NCI-H526 treated with DMSO at 0.1 percent for 48 hours (cell line): ENCODE data around the gene GRAP.
"Not testable (repeated sequence)": the region's sequence is repeated elsewhere in the genome, so short reads cannot be mapped to it uniquely, and the experiment has no call there.

ENCODE experiments used
- DNase-seq: peaks from one replicate; lab custom pipeline; 2025; lab: John Stamatoyannopoulos, UW

The GRAP gene

DNA sequence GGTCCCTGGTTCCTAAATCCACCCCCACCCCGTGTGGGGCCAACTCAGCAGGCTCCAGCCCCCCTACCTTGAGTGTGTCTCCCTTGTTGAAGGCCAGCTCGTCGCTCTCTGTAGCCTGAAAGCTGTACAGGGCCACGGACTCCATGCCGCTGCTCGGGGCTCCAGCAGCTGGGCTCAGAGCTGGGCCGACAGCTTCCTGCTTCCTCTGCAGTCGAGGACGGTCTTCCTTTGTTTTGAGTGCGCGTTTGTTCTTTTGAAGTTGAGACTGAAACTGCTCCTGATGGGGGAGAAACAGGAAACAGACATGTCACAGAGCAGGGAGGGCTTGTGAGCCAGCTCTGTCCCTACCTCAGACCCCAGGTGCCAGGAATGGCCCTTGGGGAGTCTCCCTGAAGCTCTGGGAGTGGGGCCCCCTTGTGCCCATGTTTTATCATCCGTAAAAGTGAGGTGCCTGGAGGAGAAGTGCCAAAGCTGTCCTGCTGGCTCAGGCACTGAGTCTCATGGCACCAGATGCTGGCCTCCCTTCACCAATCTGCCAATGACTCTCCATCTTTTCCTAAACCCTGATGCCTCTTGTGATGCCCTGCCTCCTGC lies at the start of gene GRAP:
Gene GRAP (minus strand): TSS at position 176 of the 594 bp plus-strand sequence. CDS start 31 bp downstream, at position 145.
- not testable (repeated sequence) for DNase-seq

DNA sequence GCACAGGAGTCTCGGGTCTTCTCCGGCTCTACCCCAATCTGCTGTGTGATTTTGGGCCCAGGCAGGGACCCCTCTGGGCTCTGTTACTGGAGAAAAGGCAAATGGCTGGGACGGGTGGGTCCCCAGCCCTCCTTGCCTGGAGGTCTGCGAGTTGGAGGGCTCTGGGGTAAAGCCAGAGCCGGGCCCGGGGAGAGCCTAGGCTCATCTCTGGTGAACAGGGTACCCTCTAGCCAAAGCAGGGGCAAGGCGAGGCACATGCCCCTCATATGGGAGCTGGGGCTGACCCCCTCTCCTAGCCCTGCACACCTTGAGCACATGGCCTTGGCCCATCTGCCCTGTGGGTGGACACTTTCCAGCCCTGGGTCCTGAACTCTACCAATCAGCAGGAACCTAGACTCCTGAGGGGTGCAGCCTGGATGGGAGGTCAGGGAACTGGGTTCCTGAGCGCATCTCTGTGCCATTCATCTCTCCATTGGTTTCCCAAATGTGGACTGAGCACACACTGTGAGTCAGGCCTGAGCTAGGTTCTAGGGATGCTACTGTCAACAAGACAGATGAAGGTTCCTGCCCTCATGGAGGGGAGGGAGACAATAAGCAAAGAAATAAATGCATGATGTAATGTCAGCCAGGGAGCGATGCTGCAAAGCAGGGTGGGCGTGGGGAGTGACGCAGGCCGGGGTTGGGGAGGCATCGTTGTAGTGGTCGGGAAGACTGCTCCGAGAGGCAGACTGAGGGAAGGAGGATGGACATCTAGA lies 47.1 kb upstream of the GRAP start:
- DNase-seq: not testable (repeated sequence)

DNA sequence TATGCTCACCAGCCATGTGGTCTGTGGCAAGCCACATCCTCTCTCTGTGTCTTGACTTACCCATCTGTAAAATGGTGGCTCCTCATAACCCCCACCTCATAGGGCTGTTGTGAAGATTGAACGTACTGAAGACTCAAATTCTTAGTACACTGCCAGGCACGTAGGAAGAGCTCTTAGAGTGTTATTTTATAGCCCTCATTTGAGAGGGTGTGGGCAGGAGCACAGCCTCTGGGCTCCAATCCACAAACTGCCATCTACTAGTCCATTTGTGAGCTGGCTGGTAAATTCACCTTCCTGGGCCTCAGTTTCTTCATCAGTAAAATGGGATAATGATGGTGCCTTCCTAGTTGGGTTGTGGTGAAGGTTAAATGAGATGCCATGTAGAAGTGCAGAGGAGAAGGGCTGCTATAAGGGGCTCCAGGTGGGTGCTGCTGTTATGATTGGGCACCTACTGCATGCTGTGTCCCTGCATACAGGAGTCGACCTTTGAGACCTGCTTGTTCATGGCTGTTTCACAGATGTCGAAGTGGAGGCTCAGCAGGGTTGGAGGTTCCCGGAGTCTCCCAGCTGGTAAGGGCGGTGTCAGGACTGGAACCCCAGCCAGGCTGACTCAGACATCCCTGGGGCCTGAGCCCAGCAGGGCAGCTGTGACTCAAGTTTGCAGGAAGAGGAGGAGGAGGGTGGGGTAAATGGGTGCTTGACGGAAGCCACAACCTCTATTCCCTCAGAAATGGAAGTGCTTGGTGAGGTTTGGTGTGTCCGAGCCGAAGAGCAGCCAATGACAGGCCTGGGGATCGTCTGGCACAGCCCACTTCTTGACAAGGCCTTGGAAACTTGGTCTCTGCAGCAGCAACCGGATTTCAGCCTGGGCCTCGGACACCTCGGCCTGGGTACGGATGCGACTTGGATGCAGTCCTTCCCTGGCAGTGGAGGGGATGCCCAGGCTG lies 46.3 kb upstream of the GRAP start:
- DNase-seq: not testable (repeated sequence)

- DNase-seq: not testable (repeated sequence)
Observed at GRCh38 chr17:19090058-19090772, 43.5 kb upstream of the GRAP start.

- not testable (repeated sequence) for DNase-seq
Observed at GRCh38 chr17:19088804-19089685, 42.3 kb upstream of the GRAP start.

DNA sequence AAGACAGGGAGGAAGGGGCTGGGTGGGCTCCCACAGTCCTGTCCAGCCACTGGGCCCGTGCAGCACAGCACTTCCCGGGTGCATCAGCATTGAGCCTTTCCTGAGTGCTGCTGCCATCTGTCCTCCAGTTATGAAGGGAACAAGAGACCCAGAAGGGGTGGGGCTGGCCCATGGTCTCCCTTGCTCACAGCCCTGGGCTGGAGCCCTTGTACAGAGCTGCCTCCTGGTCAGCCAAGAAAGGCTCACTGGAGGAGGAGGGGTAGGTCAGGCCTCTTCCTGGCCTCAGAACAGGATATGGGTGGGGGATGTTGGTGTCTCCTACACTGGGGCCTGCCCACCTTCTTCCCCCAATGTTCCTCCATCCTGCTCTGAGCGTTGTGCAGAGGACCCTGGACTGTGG lies 30.6 kb upstream of the GRAP start:
- not testable (repeated sequence) for DNase-seq

DNA sequence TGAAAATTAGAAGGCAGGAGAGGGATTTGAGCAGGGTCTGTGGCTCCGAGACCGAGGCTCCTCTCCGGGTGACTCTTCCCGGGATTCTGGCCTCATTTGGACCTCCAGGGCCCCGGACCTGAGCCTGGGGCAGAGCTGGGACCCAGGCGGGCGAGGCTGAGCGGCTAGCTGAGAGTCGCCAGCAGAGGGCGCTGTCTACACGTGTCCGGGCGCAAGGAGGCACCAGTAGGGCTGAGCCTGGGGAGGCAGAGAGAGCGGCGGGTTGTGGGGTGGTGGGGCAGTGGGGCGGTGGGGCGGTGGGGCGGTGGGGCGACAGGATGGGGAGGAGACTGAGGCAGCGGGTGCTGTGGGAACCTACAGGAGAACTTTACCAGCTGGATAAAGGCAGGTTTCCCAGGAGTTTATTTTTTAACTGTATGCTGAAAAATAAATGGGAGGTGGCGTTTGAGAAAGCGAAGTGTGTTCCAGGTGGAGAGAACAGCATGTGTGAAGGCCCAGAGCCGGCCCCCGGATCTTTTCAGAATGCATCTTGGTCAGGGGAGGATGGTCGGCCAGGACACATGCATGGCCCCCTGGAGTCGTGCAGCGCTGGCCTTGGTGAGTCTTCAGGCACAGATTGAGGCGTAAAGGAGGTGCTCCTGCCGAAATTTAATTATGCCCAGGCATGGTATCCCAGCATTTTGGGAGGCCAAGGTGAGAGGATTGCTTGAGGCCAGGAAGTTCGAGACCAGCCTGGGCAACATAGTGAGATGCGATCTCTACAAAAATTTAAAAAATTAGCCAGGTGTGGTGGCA lies 29.8 kb upstream of the GRAP start:
- not testable (repeated sequence) for DNase-seq

- DNase-seq: not testable (repeated sequence)
Observed at GRCh38 chr17:19070318-19071168, 23.8 kb upstream of the GRAP start.

DNA sequence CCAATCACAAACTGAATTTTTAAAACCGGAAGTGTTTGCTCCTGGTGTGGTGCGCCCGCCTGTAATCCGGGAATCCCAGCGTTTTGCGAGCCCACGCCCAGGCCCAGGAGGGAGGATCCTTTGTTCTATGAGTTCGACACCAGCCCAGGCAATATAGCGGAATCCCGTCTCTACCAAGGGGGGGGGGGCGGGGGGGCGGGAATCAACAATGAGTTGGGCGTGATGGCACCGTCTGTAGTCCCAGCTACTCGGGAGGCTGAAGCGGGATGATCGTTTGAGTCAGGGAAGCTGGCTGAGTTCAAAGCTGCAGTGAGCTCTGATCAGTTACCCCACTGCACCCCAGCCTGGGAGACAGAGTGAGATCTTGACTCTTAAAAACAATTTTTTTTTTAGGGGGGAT lies 17.6 kb upstream of the GRAP start:
- not testable (repeated sequence) for DNase-seq

DNA sequence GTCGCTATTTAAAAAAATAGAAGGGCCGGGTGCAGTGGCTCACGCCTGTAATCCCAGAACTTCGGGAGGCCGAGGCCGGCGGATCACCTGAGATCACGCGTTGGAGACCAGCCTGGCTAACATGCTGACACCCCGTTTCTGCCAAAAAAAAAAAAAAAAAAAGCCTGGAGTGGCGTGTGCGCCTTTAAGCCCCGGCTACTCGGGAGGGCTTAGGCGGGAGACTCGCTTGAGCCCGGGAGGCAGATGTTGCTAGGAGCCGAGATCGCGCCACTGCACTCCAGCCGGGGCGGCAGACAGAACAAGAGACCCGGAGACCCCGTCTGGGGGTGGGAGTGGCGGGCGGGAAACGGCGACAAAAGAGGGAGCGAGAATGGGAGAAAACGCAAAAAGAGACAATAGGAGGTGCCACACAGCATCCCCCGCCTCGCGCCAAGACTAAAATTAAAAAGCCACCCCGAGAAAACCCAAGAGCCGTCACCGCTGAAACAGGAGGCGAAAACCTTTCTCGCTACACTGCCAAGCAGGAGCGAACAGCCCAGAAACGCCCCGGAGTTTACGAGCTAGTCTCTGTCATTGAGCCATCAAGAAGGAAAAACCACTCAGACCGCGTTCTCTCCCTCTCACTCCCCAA lies 16.7 kb upstream of the GRAP start:
- DNase-seq: not testable (repeated sequence)

DNA sequence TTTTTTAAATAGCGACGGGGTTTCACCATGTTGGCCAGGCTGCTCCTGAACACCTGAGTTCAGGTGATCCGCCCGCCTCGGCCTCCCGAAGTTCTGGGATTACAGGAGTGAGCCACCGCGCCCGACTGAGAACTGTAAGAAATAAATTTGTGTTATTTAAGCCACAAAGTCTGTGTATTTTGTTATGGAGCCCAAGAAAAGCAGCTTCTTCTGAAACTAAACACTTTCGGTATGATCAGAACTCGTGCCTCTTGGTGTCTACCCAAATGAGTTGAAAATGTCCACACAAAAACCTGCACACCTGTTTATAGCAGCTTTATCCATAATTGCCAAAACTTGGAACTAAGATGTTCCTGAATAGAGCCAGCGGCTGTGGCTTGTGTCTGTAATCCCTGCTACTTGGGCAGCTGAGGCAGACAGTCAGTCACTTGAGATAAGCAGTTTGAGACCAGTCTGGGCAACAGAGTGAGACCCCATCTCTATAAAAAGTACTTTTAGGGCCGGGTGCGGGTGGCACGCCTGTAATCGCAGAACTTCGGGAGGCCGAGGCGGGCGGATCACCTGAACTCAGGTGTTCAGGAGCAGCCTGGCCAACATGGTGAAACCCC lies 16.1 kb upstream of the GRAP start:
- DNase-seq: not testable (repeated sequence)

DNA sequence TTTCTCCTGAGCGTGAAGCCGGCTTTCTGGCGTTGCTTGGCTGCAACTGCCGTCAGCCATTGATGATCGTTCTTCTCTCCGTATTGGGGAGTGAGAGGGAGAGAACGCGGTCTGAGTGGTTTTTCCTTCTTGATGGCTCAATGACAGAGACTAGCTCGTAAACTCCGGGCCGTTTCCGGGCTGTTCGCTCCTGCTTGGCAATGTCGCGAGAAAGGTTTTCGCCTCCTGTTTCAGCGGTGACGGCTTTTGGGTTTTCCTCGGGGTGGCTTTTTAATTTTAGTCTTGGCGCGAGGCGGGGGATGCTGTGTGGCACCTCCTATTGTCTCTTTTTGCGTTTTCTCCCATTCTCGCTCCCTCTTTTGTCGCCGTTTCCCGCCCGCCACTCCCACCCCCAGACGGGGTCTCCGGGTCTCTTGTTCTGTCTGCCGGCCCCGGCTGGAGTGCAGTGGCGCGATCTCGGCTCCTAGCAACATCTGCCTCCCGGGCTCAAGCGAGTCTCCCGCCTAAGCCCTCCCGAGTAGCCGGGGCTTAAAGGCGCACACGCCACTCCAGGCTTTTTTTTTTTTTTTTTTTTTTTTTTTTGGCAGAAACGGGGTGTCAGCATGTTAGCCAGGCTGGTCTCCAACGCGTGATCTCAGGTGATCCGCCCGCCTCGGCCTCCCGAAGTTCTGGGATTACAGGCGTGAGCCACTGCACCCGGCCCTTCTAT lies 15.4 kb upstream of the GRAP start:
- not testable (repeated sequence) for DNase-seq

DNA sequence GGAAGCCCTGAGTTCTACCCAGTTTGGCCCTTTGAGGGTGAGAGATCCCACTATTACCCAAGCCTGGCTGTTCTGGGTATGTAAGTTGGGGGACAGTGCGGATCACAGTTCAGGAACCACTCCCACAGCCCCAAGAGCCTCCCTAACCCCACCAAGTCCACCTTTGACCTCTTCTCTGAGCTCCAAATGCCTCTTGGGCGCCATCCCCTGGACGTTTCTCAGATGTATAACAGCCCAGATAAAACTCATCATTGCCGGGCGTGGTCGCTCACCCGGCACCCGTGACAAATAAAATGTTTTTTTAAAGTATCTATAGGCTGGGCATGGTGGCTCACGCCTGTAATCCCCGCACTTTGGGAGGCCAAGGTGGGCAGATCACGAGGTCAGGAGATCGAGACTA lies 8.7 kb upstream of the GRAP start:
- not testable (repeated sequence) for DNase-seq

GRCh38 chr17:19048826-19049225 lies 2.1 kb upstream of the GRAP start:
- not testable (repeated sequence) for DNase-seq

DNA sequence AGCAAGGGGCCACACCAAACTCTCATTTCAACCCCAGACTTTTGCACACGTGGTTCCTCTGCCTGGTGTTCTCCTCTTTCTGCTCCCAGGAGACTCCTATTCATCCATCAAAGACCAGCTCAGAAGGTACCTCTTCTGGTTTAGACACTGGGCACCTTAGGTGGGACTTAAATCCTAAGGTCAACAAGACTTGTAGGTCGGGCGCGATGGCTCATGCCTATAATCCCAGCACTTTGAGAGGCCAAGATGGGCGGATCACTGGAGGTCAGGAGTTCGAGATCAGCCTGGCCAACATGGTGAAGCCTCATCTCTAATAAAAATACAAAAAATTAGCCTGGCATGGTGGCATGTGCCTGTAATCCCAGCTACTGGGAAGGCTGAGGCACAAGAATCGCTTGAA lies 753 bp upstream of the GRAP start:
- not testable (repeated sequence) for DNase-seq

GRCh38 chr17:19044643-19045042 lies 2.1 kb downstream of the GRAP start:
- DNase-seq: not testable (repeated sequence)

GRCh38 chr17:19043032-19043431 lies 3.7 kb downstream of the GRAP start:
- DNase-seq: not testable (repeated sequence)
